Measurements from ENCODE around the gene MRPL16.

- TF ChIP-seq ZNF133 (tag by site-specific recombination; IDR thresholded peaks at IDR 0.05) = no peak
- no peak for TF ChIP-seq ZNF138 (tag by site-specific recombination; IDR thresholded peaks at IDR 0.05; ENCODE audit: borderline replicate concordance)
- TF ChIP-seq PRDM10 (tag by site-specific recombination; IDR thresholded peaks at IDR 0.05) = no peak
- TF ChIP-seq, protein P1, sequence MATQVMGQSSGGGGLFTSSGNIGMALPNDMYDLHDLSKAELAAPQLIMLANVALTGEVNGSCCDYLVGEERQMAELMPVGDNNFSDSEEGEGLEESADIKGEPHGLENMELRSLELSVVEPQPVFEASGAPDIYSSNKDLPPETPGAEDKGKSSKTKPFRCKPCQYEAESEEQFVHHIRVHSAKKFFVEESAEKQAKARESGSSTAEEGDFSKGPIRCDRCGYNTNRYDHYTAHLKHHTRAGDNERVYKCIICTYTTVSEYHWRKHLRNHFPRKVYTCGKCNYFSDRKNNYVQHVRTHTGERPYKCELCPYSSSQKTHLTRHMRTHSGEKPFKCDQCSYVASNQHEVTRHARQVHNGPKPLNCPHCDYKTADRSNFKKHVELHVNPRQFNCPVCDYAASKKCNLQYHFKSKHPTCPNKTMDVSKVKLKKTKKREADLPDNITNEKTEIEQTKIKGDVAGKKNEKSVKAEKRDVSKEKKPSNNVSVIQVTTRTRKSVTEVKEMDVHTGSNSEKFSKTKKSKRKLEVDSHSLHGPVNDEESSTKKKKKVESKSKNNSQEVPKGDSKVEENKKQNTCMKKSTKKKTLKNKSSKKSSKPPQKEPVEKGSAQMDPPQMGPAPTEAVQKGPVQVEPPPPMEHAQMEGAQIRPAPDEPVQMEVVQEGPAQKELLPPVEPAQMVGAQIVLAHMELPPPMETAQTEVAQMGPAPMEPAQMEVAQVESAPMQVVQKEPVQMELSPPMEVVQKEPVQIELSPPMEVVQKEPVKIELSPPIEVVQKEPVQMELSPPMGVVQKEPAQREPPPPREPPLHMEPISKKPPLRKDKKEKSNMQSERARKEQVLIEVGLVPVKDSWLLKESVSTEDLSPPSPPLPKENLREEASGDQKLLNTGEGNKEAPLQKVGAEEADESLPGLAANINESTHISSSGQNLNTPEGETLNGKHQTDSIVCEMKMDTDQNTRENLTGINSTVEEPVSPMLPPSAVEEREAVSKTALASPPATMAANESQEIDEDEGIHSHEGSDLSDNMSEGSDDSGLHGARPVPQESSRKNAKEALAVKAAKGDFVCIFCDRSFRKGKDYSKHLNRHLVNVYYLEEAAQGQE (tag by site-specific recombination; IDR thresholded peaks at IDR 0.05) = no peak
- TF ChIP-seq ZNF324 (tag by site-specific recombination; IDR thresholded peaks at IDR 0.05) = no peak
- TF ChIP-seq, protein P2, sequence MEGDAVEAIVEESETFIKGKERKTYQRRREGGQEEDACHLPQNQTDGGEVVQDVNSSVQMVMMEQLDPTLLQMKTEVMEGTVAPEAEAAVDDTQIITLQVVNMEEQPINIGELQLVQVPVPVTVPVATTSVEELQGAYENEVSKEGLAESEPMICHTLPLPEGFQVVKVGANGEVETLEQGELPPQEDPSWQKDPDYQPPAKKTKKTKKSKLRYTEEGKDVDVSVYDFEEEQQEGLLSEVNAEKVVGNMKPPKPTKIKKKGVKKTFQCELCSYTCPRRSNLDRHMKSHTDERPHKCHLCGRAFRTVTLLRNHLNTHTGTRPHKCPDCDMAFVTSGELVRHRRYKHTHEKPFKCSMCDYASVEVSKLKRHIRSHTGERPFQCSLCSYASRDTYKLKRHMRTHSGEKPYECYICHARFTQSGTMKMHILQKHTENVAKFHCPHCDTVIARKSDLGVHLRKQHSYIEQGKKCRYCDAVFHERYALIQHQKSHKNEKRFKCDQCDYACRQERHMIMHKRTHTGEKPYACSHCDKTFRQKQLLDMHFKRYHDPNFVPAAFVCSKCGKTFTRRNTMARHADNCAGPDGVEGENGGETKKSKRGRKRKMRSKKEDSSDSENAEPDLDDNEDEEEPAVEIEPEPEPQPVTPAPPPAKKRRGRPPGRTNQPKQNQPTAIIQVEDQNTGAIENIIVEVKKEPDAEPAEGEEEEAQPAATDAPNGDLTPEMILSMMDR (tag by site-specific recombination; IDR thresholded peaks at IDR 0.05) = no peak
- TF ChIP-seq, protein P3, sequence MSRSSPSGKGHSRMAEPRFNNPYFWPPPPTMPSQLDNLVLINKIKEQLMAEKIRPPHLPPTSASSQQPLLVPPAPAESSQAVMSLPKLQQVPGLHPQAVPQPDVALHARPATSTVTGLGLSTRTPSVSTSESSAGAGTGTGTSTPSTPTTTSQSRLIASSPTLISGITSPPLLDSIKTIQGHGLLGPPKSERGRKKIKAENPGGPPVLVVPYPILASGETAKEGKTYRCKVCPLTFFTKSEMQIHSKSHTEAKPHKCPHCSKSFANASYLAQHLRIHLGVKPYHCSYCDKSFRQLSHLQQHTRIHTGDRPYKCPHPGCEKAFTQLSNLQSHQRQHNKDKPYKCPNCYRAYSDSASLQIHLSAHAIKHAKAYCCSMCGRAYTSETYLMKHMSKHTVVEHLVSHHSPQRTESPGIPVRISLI (tag by site-specific recombination; IDR thresholded peaks at IDR 0.05) = no peak
- TF ChIP-seq GFI1B (tag by site-specific recombination; IDR thresholded peaks at IDR 0.05) = no peak
Measured at GRCh38 chr11:59794417-59794816, 16.2 kb downstream of the MRPL16 start.

All from HEK293 (cell line).